BLaER1 (cell line): ENCODE data around the gene DCAF7.

Experiments used
- H3K27ac ChIP-seq: shearing (Covaris generic); formaldehyde crosslinking; 2 replicates; pipeline ENCODE4 v1.8.1; 2022
- H3K27me3 ChIP-seq: shearing (Covaris generic); formaldehyde crosslinking; 2 replicates; pipeline ENCODE4 v1.8.1; 2022
- H3K36me3 ChIP-seq: shearing (Covaris generic); formaldehyde crosslinking; 2 replicates; pipeline ENCODE4 v1.8.1; 2022
- H3K4me1 ChIP-seq: shearing (Covaris generic); formaldehyde crosslinking; 2 replicates; pipeline ENCODE4 v1.8.1; 2022
- H3K4me2 ChIP-seq: shearing (Covaris generic); formaldehyde crosslinking; 2 replicates; pipeline ENCODE4 v1.8.1; 2022
- H3K4me3 ChIP-seq: shearing (Covaris generic); formaldehyde crosslinking; 2 replicates; pipeline ENCODE4 v1.8.1; 2022
- H3K9ac ChIP-seq: shearing (Covaris generic); formaldehyde crosslinking; 2 replicates; pipeline ENCODE4 v1.8.1; 2022
- H3K9me3 ChIP-seq: shearing (Covaris generic); formaldehyde crosslinking; 2 replicates; pipeline ENCODE4 v1.8.1; 2022
- H4K20me1 ChIP-seq: shearing (Covaris generic); formaldehyde crosslinking; 2 replicates; pipeline ENCODE4 v1.8.1; 2022
- Cebpa-rat ChIP-seq: shearing (Covaris generic); IDR thresholded peaks from 2 replicates; pipeline ENCODE4 v1.8.1; 2022

The DCAF7 gene

DNA sequence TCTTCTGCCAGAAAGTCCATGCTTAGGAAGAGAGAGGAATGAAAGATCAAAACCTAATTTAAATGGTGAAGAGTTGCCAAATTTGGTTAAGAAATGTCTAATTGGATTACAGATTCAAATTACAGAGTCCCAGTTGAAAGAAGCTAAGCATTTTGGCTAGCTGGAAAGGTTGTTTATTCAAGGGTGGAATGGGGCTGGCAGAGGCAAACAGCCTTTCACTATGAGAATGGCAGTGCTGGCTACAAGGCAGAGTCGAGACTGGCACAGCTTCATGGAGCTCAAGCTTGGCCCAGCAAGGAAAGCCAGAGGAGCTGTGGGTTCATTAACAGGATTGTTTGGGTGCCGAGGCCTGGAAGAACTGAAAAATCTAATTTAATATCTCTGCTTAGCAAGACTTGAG, 85.5 kb downstream of the DCAF7 start:
- Histone ChIP-seq H3K27me3 (no peaks in the 10 kb centered on the region), H3K9me3 (no peaks in the 10 kb centered on the region), H3K4me1 (peaks cover 18% of the 10 kb centered on the region), H4K20me1 (peaks cover 49% of the 10 kb centered on the region), H3K36me3 (peaks cover 74% of the 10 kb centered on the region), H3K4me2 (no peak overlapping the region), H3K9ac (no peak overlapping the region), H3K4me3 (no peak overlapping the region), H3K27ac (no peak overlapping the region)
- no peak for TF ChIP-seq Cebpa-rat

DNA sequence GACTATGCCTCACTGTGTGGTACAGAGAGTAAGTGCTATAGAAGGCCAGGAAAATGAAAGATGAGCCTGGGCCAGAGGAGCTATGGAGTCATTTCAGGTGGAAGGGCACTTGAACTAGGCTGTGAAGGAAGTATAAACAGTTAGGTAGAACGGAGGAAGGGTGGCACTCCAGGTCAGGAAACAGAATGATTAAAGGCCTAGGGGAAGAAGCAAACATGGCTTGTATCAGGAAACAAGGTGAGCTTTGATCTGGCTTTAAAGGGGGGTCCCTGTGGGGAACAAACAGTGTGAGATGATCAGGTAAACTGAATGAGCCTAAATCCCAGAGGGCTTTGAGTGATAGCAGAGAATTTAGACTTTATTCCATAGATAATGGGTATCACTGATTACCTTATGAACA, 88.8 kb downstream of the DCAF7 start:
- Histone ChIP-seq H3K36me3 (peaks cover 67% of the 10 kb centered on the region), H3K27ac (no peak overlapping the region), H3K9me3 (no peaks in the 10 kb centered on the region), H3K27me3 (no peaks in the 10 kb centered on the region), H3K4me1 (peaks cover 3% of the 10 kb centered on the region), H4K20me1 (peaks cover 26% of the 10 kb centered on the region; the same call in 1 of the 2 replicates), H3K4me2 (no peak overlapping the region), H3K9ac (no peak overlapping the region), H3K4me3 (no peak overlapping the region)
- no peak for TF ChIP-seq Cebpa-rat

DNA sequence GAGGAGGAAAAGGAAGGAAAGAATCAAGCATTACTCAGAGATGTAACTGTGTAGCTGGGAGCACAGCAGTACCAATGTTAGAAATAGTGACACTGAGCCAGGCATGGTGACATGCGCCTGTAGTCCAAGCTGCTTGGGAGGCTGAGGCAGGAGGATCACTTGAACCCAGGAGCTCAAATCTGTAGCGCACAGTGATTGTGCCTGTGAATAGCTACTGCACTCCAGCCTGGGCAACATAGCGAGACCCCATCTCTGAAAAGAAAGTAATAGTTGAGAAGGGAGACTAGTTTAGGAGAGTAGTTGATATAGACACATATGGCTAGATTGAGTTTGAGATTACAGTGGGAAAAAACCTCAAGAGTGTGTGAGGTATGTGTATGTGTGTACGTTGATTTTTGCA, 89.8 kb downstream of the DCAF7 start:
- Histone ChIP-seq H3K27me3 (no peaks in the 10 kb centered on the region), H3K9ac (no peak overlapping the region), H3K27ac (no peak overlapping the region), H4K20me1 (peaks cover 19% of the 10 kb centered on the region; the same call in 1 of the 2 replicates), H3K9me3 (no peaks in the 10 kb centered on the region), H3K36me3 (peaks cover 62% of the 10 kb centered on the region), H3K4me2 (no peak overlapping the region), H3K4me3 (no peak overlapping the region), H3K4me1 (no peaks in the 10 kb centered on the region)
- no peak for TF ChIP-seq Cebpa-rat

DNA sequence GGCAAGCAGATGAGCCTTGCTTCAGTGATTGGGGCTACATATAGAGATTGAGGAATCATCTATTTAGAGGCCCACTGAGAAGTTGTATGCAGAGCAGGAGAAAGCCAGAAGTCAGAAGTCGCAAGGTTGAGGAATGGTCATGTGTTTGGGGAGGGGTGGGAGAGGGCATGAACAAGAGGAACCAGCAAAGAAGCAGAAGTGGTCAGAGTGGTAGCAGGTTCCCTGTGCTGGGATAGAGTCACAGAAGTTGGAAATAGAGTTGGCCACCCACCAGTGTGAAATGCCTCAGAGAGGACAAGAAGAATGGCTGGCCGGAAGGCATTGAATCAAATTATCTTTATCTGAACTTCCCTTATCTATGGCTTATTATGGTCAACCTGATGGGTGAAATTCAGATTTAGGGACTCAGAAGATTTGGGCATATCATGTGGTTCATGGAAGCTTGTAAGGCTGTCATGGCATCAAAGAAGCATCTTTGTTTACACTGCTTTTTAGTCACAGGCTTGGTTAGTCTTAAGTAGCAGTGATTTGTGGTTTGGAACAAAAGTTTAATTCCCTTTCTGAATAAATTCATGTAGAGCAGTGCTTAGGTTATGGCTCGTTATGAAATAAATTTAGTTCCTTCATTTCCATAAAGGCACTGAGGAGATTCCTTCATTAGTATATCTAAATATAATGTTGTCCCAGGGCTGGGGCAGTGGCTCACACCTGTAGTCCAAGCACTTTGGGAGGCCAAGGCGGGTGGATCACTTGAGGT, 91.6 kb downstream of the DCAF7 start:
- Histone ChIP-seq H3K36me3 (peaks cover 62% of the 10 kb centered on the region), H4K20me1 (peaks cover 33% of the 10 kb centered on the region; the same call in 1 of the 2 replicates), H3K27ac (no peak overlapping the region), H3K4me2 (no peak overlapping the region), H3K27me3 (no peaks in the 10 kb centered on the region), H3K4me1 (no peaks in the 10 kb centered on the region), H3K9ac (no peak overlapping the region), H3K9me3 (no peaks in the 10 kb centered on the region), H3K4me3 (no peak overlapping the region)
- no peak for TF ChIP-seq Cebpa-rat
